Panc1 (cell line): Measurements from ENCODE around the gene SPRTN. TPM values are rescaled to one million over a fixed set of nuclear protein-coding genes. Genes with fewer than 3 reads are reported as not detected.

ENCODE experiments used
- ATAC-seq: fragments of 200-7000 bp; cut with Tn5 transposase; 2 replicates; pipeline ENCODE4 v1.9.1; 2020; ENCODE audit warnings: mild to moderate bottlenecking, moderate library complexity
- BruUV-seq: library from RNA; stranded (reverse); fragments of 400-500 nt; replicated peaks from 2 replicates; lab custom pipeline; 2021; lab: Mats Ljungman, UMichigan
- CTCF ChIA-PET: fragments of 300-600 bp; sonication (Branson Sonifier 250); formaldehyde crosslinking; loops from one replicate; lab custom pipeline; 2022; ENCODE audit warnings: antibody characterized with exemption; lab: Charles Lee
- POLR2A ChIA-PET: fragments of 300-600 bp; sonication (Branson Sonifier 250); formaldehyde crosslinking; loops from one replicate; lab custom pipeline; 2022; ENCODE audit warnings: antibody characterized with exemption; lab: Charles Lee
- DNase-seq: peaks from one replicate; pipeline ENCODE4 v3.0.0-alpha.2; 2010; ENCODE audit warnings: low read depth, low spot score
- H3K27ac ChIP-seq: 2 replicates; pipeline ENCODE4 v1.5.1; 2011; ENCODE audit warnings: mild to moderate bottlenecking, low read length, inconsistent platforms
- H3K27me3 ChIP-seq: fragments of 200-500 bp; sonication (Bioruptor generic); 2 replicates; pipeline ENCODE4 v1.6.0; 2014; ENCODE audit warnings: low read length, inconsistent platforms; ENCODE audit not compliant: control insufficient read depth, insufficient read depth
- H3K36me3 ChIP-seq: fragments of 200-500 bp; sonication (Bioruptor generic); 2 replicates; pipeline ENCODE4 v1.5.1; 2014; ENCODE audit warnings: inconsistent platforms, mild to moderate bottlenecking, low read length, moderate library complexity; ENCODE audit not compliant: control insufficient read depth, insufficient read depth
- H3K4me1 ChIP-seq: 2 replicates; pipeline ENCODE4 v1.5.1; 2011; ENCODE audit warnings: inconsistent platforms, mild to moderate bottlenecking, low read length, moderate library complexity; ENCODE audit not compliant: control insufficient read depth, insufficient read depth
- H3K4me3 ChIP-seq, 2 experiments: 2 replicates each; pipeline ENCODE4 v1.5.1; 2011 to 2012; ENCODE audit warnings: low read depth in 2 of 2, low read length in 2 of 2, mild to moderate bottlenecking in 2 of 2, inconsistent platforms in 1 of 2, moderate library complexity in 1 of 2
- H3K9me3 ChIP-seq: fragments of 200-500 bp; sonication (Bioruptor generic); 2 replicates; pipeline ENCODE4 v1.5.1; 2014; ENCODE audit warnings: low read depth, mild to moderate bottlenecking, inconsistent platforms, low read length, moderate library complexity; ENCODE audit not compliant: control insufficient read depth, insufficient read depth
- POLR2AphosphoS5 ChIP-seq: IDR thresholded peaks from 2 replicates; pipeline ENCODE4 v1.6.1; 2012; ENCODE audit warnings: mild to moderate bottlenecking, low read depth, low read length, moderate library complexity
- SIN3A ChIP-seq: IDR thresholded peaks from 2 replicates; pipeline ENCODE4 v1.6.1; 2012; ENCODE audit warnings: low read depth, mild to moderate bottlenecking, low read length, moderate library complexity, borderline replicate concordance; ENCODE audit not compliant: insufficient read depth
- TCF7L2 ChIP-seq: IDR thresholded peaks from 2 replicates; pipeline ENCODE4 v1.6.1; 2011; ENCODE audit warnings: mild to moderate bottlenecking, low read depth, low read length, inconsistent platforms
- in situ Hi-C: cut with HindIII; loops from 2 replicates; pipeline ENCODE4 v1.10.0; 2016; ENCODE audit warnings: low sequenced_read_pairs, low pct_unique_long_range_greater_than_20kb
- intact Hi-C: fragments of 100-400 bp; cut with micrococcal nuclease; formaldehyde crosslinking; loops from one replicate; pipeline ENCODE4 v1.10.0; 2022; ENCODE audit not compliant: unreplicated experiment
- total RNA-seq: library from RNA; stranded (reverse); gene quantifications from one replicate; pipeline ENCODE4 v1.2.1, GENCODE V29; 2021; ENCODE audit not compliant: unreplicated experiment
- TF ChIP-seq, protein P1 (sequence below), 2 experiments: IDR thresholded peaks; 2 replicates each; pipeline ENCODE4 v1.6.1; 2011 to 2012; ENCODE audit warnings: low read depth in 2 of 2, control low read depth in 1 of 2, low read length in 1 of 2, mild to moderate bottlenecking in 1 of 2, moderate library complexity in 1 of 2; ENCODE audit not compliant: insufficient read depth in 1 of 2
- TF ChIP-seq, protein P2 (sequence below): fragments of 450-650 bp; IDR thresholded peaks from 2 replicates; pipeline ENCODE4 v1.5.1; 2017; ENCODE audit warnings: mild to moderate bottlenecking

Gene SPRTN
- total RNA-seq, 1 experiment from 2014 or later, result 20.0 TPM

DNA sequence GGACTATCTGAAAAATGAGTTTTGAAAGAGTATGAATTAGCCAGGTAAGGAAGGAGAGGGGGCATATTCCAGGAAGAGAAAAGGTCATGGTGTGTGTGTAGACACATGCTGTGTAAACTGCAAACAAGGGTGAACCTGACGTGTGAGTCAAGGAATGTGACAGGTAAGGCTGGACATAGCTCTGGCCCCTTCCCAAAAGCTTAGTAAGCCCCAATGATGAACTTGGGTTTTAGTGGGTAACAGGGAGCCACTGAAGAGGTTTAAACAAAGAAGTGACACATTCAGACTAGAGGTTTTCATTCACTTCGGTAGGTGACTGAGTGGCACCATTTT lies 47.3 kb downstream of the SPRTN start:
- POLR2A ChIA-PET, result no interaction called here
- H3K27me3 ChIP-seq, result no peaks in the 10 kb centered on the region
- intact Hi-C loops (no loop called here), in situ Hi-C loops (no loop called here)
- CTCF ChIA-PET, result no interaction called here
- H3K4me3 ChIP-seq, result no peak overlapping the region
- DNase-seq (no peak), ATAC-seq (peak; percentile 38; the same call in 1 of the 2 replicates)
- H3K9me3 ChIP-seq, result no peaks in the 10 kb centered on the region
- peaks cover 8% of the 10 kb centered on the region; the same call in 1 of the 2 replicates for H3K4me1 ChIP-seq
- no TSS peak for BruUV-seq
- TF ChIP-seq, protein P1, sequence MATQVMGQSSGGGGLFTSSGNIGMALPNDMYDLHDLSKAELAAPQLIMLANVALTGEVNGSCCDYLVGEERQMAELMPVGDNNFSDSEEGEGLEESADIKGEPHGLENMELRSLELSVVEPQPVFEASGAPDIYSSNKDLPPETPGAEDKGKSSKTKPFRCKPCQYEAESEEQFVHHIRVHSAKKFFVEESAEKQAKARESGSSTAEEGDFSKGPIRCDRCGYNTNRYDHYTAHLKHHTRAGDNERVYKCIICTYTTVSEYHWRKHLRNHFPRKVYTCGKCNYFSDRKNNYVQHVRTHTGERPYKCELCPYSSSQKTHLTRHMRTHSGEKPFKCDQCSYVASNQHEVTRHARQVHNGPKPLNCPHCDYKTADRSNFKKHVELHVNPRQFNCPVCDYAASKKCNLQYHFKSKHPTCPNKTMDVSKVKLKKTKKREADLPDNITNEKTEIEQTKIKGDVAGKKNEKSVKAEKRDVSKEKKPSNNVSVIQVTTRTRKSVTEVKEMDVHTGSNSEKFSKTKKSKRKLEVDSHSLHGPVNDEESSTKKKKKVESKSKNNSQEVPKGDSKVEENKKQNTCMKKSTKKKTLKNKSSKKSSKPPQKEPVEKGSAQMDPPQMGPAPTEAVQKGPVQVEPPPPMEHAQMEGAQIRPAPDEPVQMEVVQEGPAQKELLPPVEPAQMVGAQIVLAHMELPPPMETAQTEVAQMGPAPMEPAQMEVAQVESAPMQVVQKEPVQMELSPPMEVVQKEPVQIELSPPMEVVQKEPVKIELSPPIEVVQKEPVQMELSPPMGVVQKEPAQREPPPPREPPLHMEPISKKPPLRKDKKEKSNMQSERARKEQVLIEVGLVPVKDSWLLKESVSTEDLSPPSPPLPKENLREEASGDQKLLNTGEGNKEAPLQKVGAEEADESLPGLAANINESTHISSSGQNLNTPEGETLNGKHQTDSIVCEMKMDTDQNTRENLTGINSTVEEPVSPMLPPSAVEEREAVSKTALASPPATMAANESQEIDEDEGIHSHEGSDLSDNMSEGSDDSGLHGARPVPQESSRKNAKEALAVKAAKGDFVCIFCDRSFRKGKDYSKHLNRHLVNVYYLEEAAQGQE (IDR thresholded peaks at IDR 0.05; ENCODE audit: insufficient read depth in 1 of 2, low read depth in 2 of 2, low read length in 1 of 2), result no peak
- TF ChIP-seq, protein P2, sequence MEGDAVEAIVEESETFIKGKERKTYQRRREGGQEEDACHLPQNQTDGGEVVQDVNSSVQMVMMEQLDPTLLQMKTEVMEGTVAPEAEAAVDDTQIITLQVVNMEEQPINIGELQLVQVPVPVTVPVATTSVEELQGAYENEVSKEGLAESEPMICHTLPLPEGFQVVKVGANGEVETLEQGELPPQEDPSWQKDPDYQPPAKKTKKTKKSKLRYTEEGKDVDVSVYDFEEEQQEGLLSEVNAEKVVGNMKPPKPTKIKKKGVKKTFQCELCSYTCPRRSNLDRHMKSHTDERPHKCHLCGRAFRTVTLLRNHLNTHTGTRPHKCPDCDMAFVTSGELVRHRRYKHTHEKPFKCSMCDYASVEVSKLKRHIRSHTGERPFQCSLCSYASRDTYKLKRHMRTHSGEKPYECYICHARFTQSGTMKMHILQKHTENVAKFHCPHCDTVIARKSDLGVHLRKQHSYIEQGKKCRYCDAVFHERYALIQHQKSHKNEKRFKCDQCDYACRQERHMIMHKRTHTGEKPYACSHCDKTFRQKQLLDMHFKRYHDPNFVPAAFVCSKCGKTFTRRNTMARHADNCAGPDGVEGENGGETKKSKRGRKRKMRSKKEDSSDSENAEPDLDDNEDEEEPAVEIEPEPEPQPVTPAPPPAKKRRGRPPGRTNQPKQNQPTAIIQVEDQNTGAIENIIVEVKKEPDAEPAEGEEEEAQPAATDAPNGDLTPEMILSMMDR, result no peak
- TF ChIP-seq TCF7L2 (no peak), SIN3A (no peak), POLR2AphosphoS5 (no peak)
- H3K36me3 ChIP-seq, result no peaks in the 10 kb centered on the region
- H3K27ac ChIP-seq, result no peak overlapping the region

DNA sequence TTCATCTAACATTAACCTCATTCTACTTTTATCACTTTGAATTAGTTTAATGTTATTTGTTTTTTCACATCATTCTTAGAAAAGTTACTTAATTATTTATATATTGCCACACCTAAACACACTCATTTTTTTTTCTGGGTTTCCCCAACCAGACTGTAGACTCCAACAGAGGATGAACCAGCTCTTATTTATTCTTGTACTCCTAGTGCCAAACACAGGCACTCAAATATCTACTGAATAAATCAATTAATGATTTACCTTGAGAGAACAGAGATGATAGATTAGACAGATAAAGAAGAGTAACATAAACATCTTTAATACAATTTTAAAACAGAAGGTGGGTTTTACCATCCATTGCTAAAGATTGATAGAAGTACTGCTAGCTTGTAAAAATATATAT lies 48.4 kb downstream of the SPRTN start:
- CTCF ChIA-PET, result no interaction called here
- no peak for DNase-seq
- Histone ChIP-seq H3K27me3 (no peaks in the 10 kb centered on the region), H3K27ac (no peak overlapping the region), H3K4me1 (peaks cover 10% of the 10 kb centered on the region; the same call in 1 of the 2 replicates), H3K4me3 (no peak overlapping the region), H3K36me3 (no peaks in the 10 kb centered on the region), H3K9me3 (no peaks in the 10 kb centered on the region)
- in situ Hi-C loops, result no loop called here
- no TSS peak for BruUV-seq
- POLR2A ChIA-PET, result no interaction called here
- intact Hi-C loops, result no loop called here
- no peak for TF ChIP-seq SIN3A
- TF ChIP-seq, protein P2, result no peak
- TF ChIP-seq, protein P1 (IDR thresholded peaks at IDR 0.05; ENCODE audit: insufficient read depth in 1 of 2, low read depth in 2 of 2, low read length in 1 of 2), result no peak
- ATAC-seq, result no peak
